Urinary bladder (tissue), 4 donors: Measurements from ENCODE around the gene CCR9. TPM values are rescaled to one million over a fixed set of nuclear protein-coding genes. Genes with fewer than 3 reads are reported as not detected.

Experiments
- DNase-seq: peaks from one replicate; pipeline ENCODE4 v3.0.0-alpha.2; 2015; ENCODE audit errors: extremely low spot score
- H3K27ac ChIP-seq: one replicate; pipeline ENCODE4 v1.5.1; 2013; ENCODE audit warnings: low read depth, mild to moderate bottlenecking, moderate library complexity
- H3K36me3 ChIP-seq: one replicate; pipeline ENCODE4 v1.6.1; 2013; ENCODE audit warnings: mild to moderate bottlenecking, moderate library complexity; ENCODE audit not compliant: insufficient read depth
- H3K4me1 ChIP-seq: one replicate; pipeline ENCODE4 v1.6.1; 2013; ENCODE audit warnings: mild to moderate bottlenecking, moderate library complexity; ENCODE audit not compliant: insufficient read depth
- H3K4me3 ChIP-seq: one replicate; pipeline ENCODE4 v1.5.1; 2013; ENCODE audit warnings: low read depth, low read length
- WGBS: extraction: QIAGEN DNeasy Blood & Tissue Kit; methylation state at CpG from one replicate; pipeline ENCODE4 v1.1.7; 2013; 5-methylcytosine and 5-hydroxymethylcytosine counted together
- polyA plus RNA-seq: library from polyadenylated mRNA; stranded (reverse); fragments of 200-250 nt; gene quantifications from one replicate; pipeline ENCODE4 v1.2.3, GENCODE V29; 2013
- total RNA-seq: library from RNA; depleted of rRNA; stranded (reverse); fragments of >200 nt; gene quantifications from one replicate; pipeline ENCODE4 v1.2.3, GENCODE V29; 2014
- donor health status: healthy with polysubstance abuse.
- donor health status: healthy.

The CCR9 gene
- total and polyA plus RNA-seq, 2 donors, result not detected

DNA sequence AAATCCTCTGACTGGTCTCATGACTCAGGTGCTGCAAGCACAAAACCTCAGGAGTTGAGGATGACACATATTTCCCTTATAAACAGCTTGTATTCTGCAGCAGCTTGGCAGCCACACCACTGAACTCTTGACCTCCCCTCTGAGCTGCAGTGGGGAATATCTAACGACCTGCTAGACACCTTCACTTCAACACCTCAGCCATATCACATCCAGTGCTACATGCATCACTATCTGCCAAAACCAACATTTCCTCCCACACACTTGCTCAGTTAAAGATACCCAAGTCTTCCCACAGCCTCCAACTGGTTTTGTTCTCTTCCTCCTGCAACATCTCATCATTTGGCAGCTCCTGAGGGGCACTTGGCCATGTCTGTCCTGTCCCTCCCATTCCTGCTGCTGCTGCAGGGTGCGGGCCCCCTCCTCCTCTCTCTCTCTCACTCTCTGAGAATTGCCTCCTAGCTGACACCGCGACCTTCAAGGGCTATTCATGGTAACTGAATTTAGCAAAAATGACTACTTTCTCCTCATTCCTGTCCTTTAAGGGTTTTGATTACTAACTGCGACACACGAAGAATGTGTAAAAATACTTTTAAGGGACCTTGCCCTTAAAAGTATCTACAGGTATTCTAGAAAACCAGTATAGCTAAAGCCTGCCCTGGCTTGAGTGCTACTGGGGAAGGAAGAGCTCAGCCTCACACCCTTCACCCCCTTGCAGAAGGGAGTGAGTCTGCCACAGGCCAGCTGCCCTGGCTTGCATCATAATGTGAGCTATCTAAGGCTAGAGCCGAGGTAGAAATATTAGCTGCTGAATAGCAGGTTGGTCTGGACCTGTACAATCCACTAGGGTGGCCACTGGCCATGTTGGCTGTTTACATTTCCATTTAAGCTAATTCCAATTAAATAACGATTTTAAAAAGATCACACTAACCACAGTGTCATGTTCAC lies 5.0 kb upstream of the CCR9 start:
- Histone ChIP-seq H3K36me3 (no peaks in the 10 kb centered on the region), H3K4me3 (no peak overlapping the region), H3K27ac (no peak overlapping the region), H3K4me1 (no peaks in the 10 kb centered on the region)
- no peak for DNase-seq
- 62% methylated on average over 8 of the region's 8 CpGs for WGBS

DNA sequence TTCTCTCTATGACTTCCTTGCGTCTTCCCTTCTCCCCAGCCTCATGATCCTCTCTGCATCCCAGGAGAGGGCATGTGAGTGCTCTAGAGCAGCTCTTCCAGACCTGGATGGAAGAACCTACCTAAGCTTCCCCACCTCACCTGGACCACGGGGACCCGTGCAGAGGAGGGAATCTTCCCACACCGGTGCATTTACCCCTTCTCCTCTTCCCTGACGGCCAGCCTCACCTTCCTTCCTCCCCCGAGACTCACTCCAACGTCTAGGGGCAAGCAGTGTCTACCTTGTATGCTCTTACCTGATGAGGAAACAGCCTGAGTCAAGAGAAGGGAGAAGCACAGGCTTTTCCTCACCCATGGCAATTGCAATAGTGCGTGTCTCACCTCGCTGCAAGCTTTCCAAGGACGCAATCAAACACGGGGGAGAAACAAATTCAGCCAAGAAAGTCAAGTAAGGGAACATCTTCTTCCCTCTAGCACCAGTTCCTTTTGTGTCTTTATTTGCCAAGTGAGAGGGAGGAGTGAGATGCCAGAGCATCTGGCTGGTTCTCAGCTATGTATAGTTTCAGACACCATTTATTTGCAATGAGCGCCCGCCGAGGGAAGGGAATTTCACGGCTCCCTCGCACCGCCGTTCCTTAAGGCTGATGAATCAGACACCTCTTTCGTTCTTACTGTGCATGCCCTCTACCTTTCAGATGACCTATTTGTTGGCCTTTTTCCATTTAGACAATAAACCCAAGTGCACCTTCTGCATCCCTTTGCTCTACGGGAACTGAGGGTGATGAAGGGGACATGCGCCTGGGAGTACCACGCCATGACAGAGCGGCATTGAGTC lies 1.8 kb upstream of the CCR9 start:
- WGBS, result 82% methylated on average over 23 of the region's 23 CpGs

DNA sequence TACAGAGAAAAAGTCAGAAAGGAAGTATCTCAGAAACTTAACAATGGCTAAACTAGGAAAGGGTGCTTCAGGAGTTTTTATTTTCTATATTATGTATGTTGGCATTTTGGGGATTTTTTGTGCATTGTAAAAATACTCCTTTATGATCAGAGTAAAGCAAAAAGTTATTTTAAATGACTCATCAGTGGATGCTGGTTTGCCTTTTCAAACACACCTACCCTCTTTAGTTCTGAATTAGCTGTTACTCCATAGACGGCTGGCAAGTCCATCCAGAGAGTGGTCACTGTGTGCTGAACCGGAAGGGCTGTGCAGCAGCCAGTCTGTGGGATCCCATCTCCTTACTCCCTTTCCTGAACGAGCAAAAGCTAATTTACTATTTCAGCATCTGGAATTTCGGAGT lies 942 bp downstream of the CCR9 start:
- no peak for DNase-seq
- Histone ChIP-seq H3K4me3 (no peak overlapping the region), H3K36me3 (no peaks in the 10 kb centered on the region), H3K27ac (no peak overlapping the region), H3K4me1 (no peaks in the 10 kb centered on the region)
- 74% methylated on average over 4 of the region's 4 CpGs for WGBS

More for the DNA sequence above, 1.8 kb upstream of the CCR9 start:
- Histone ChIP-seq H3K36me3 (no peaks in the 10 kb centered on the region), H3K27ac (no peak overlapping the region), H3K4me3 (no peak overlapping the region), H3K4me1 (no peaks in the 10 kb centered on the region)
- DNase-seq, result no peak

DNA sequence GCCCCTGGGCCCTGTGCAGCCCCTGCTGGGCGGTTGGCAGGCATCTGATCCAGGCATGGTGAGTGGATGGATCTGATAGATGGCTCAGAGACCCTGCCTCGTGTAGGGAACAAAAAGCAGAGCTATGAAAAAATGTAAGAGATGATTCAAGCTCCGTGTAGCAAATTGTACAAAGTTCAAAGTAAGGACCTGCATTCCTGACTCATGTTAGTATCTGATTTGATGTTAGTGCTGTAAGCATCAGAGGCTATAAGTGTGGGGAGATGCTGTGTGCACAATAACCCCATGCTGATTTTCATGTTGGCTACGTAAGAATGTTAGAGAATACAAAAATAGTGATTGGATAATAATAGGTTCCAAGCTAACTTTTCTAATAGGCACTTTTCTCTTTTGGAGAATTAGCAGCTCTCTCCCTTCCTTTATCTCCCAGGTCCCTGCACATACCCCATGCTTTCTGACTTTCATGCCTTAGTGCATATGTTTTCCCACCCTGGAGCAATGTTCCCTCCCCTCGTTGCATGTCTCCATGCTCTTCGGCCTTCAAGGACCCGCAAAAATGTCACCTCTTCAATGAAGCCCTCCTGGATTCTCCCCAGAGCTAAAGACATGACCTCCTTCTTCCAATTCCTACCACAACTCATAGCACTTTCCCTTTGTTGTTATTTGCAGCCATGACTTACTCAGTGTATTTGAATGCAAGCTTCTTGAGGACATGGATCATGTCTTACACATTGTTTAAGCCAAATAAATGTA lies 1.6 kb downstream of the CCR9 start:
- no peaks in the 10 kb centered on the region for H3K36me3 ChIP-seq
- H3K4me1 ChIP-seq, result no peaks in the 10 kb centered on the region
- WGBS, result 66% methylated on average over 7 of the region's 7 CpGs
- no peak overlapping the region for H3K27ac ChIP-seq
- no peak for DNase-seq
- H3K4me3 ChIP-seq, result no peak overlapping the region

DNA sequence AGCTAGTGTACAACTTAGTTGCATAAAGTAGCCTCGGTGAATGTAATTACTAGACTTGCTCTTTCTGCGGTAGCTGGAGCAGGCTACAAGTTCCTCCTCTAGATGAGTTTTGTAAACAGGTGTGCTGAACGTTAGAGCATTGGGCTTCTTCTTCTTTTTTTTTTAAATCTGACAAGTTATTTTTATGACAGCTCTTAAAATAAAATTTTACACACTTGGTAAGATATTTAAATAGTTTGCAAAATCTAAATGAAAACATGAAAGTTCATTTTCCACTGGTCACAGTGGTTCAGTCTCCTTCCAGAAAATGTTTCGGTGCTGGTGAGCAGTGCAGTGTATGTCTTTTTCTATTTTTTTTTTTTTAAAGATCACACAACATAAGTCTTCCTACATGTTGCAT lies 3.0 kb downstream of the CCR9 start:
- no peaks in the 10 kb centered on the region for H3K36me3 ChIP-seq
- H3K27ac ChIP-seq, result no peak overlapping the region
- no peaks in the 10 kb centered on the region for H3K4me1 ChIP-seq
- 76% methylated on average over 4 of the region's 4 CpGs for WGBS
- no peak overlapping the region for H3K4me3 ChIP-seq
- DNase-seq, result no peak

DNA sequence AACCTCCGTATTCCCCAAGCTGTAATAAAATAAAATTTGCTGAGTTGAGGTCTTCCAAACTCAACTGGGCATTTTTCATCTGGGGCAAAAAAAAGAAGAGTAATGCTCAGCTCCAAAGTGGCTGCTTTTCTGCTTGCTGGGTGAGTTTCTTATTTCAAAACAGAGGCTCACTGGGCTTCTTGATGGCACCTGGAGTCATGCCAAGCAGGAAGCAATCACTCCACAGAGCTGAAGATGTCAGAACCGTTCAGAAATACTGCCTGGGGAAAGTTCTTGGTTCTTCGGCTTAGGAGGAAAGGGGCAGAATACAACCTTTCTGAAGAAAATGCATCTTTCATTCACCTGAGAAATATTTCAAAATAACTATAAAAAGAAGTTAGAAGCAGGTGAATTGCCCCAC lies 4.1 kb downstream of the CCR9 start:
- no peak overlapping the region for H3K27ac ChIP-seq
- no peaks in the 10 kb centered on the region for H3K36me3 ChIP-seq
- WGBS, result 56% methylated on average over 3 of the region's 3 CpGs
- no peak for DNase-seq
- H3K4me3 ChIP-seq, result no peak overlapping the region
- no peaks in the 10 kb centered on the region for H3K4me1 ChIP-seq

DNA sequence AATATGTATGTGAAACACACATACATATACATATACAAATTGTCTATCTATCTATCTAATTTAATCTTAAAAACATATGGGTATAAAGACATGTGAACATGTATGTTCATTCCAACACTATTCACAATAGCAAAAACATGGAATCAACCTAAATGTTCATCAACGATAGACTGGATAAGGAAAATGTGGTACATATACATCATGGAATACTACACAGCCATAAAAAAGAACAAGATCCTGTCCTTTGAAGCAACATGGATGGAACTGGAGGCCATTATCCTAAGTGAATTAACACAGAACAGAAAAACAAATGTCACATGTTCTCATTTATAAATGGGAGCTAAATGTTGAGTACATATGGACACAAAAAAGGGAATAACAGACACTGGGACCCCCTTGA lies 5.8 kb downstream of the CCR9 start:
- WGBS, result 96% methylated on average over 1 of the region's 1 CpG
- Histone ChIP-seq H3K4me3 (no peak overlapping the region), H3K27ac (no peak overlapping the region), H3K4me1 (no peaks in the 10 kb centered on the region), H3K36me3 (no peaks in the 10 kb centered on the region)
- no peak for DNase-seq

DNA sequence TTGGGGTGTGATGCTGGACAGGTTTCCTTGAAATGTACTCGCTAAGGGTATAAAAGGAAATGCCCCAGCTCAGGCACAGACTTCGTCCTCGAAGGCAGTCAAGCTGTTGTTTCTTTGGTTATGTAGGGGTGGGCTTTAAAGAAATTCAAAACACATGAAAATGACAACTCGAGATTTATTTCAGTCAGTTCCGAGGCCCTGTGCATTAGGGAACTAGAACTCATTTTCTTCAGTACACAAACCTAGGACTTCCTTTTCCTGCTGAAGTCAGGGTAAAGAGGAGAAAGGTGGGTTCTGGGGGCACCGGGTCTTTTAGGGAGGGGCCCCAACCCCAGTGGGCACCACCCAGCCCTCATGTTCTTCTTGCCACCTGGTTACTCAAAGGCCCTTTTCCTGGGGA lies 7.7 kb downstream of the CCR9 start:
- WGBS, result 82% methylated on average over 6 of the region's 6 CpGs
- Histone ChIP-seq H3K36me3 (no peaks in the 10 kb centered on the region), H3K4me3 (no peak overlapping the region), H3K4me1 (no peaks in the 10 kb centered on the region), H3K27ac (no peak overlapping the region)
- no peak for DNase-seq

DNA sequence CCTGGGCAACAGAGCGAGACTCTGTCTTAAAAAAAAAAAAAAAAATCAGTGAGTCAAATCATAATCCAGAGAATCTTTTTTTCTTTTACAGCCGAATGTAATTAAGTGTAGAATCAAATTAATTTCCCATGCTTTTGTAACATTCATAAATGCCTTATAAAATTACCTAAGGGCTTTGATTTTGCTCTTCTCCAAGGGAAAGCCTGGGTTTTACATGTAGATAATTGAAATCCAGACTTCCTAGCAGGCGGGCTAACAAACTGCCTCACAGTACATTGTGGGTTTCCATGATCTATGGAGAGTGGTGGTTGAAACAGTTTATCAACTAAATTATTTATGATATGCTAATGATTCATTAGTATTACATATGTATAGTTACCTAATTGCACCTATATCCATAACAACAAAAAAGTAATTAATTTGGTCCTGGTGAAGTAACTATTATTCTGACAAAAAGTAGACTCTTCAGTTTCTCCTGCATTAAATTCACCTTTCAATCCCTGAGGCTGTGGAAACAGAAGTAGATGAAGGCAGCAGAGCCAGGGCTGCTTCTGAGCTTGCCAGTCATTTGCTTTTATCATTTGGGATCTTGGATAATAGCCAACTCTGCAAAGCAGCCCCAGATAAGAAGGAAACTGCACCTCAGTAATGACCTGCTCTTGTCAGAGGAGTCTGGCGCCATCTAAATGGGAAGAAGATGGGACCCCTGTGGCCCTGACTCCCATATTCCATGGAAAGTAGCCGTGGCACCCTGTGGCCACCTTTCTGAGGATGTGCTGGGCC lies 9.5 kb downstream of the CCR9 start:
- no peak for DNase-seq
- 92% methylated on average over 5 of the region's 5 CpGs for WGBS
- no peak overlapping the region for H3K4me3 ChIP-seq
- H3K4me1 ChIP-seq, result no peaks in the 10 kb centered on the region
- no peaks in the 10 kb centered on the region for H3K36me3 ChIP-seq
- H3K27ac ChIP-seq, result no peak overlapping the region

DNA sequence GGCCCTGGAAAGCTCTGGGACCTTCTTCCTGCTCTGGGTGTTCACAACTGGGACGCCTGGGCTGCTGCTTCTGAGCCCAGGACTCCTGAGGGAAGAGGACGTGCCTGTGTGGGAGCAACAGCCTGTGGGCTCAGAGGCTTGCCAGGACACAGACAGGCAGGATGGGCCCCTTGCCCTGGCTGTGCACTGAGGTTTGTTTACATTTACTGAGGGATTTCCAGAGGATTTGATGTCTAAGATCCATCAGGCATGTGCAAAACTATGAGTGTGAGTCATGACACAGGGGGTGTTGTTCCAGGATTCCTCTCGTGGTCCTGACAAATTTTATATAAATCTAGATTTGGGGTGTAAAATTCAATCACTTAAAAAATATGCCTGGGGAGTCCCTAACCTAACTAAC lies 10.6 kb downstream of the CCR9 start:
- H3K4me1 ChIP-seq, result no peaks in the 10 kb centered on the region
- no peak for DNase-seq
- WGBS, result 27% methylated on average over 3 of the region's 3 CpGs
- H3K4me3 ChIP-seq, result no peak overlapping the region
- no peaks in the 10 kb centered on the region for H3K36me3 ChIP-seq
- no peak overlapping the region for H3K27ac ChIP-seq

DNA sequence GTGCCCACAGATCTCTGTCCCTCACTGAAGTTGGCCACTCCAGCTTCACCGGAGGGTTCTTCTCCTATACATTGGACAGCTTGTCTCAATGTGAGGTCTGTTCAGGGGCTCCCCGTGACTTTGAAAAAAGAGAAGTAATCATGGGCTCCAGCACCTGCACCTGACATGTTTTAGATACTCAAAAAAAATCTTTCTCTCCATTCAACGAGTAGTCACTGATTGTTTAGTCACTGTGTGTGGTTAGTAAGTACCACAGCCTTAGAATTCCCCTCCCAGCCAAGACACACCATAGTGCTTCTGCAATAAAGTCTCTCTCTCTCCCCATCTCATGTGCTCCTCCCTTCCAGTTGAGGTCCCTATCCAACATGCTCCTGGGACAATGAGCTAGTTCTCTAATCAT lies 18.6 kb downstream of the CCR9 start:
- Histone ChIP-seq H3K4me1 (peaks cover 2% of the 10 kb centered on the region), H3K27ac (no peak overlapping the region), H3K36me3 (no peaks in the 10 kb centered on the region), H3K4me3 (no peak overlapping the region)
- WGBS, result 88% methylated on average over 3 of the region's 3 CpGs
- DNase-seq, result no peak

DNA sequence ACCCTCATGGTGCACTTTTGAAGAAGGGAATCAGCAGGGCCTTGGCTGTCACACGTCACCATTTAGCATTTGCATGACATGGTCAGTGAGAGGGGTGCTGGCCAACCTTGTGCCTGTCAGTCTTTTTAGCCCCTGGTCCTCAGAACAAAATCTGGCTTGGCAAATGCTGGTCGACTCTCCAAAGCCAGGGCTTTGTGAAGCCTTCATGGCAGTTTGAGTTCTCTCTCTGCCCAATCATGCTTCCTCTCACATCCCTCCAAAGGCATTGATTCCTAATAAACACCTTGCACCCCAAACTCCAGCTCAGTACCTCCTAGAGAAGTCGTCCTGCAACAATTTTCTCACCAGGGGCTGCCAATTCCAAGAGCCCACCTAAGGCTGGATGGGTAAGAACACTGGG lies 19.4 kb downstream of the CCR9 start:
- peaks cover 2% of the 10 kb centered on the region for H3K4me1 ChIP-seq
- H3K36me3 ChIP-seq, result no peaks in the 10 kb centered on the region
- WGBS, result 90% methylated on average over 3 of the region's 3 CpGs
- no peak overlapping the region for H3K4me3 ChIP-seq
- H3K27ac ChIP-seq, result no peak overlapping the region
- DNase-seq, result no peak
